GM23338 (cell line): ENCODE results near the gene CCDC122.

Experiments
- CREB1 ChIP-seq: fragments of 250-450 bp; sonication (Bioruptor Pico); IDR thresholded peaks from 2 replicates; pipeline ENCODE4 v1.5.0; 2020; ENCODE audit warnings: low read depth, mild to moderate bottlenecking, moderate library complexity
- CTCF ChIP-seq, 2 experiments: fragments of 200-600 bp in 1 of 2; sonication (generic) in 1 of 2; conservative IDR thresholded peaks; 2 replicates each; pipeline versions ENCODE4 v1.5.1 to v1.6.1; 2016 to 2017; ENCODE audit warnings: antibody characterized with exemption in 2 of 2, low read depth in 2 of 2, mild to moderate bottlenecking in 2 of 2, moderate library complexity in 1 of 2
- ETS1 ChIP-seq: IDR thresholded peaks from 2 replicates; pipeline ENCODE4 v1.6.1; 2016; ENCODE audit warnings: antibody characterized with exemption
- EZH2 ChIP-seq: fragments of 200-600 bp; sonication (generic); IDR thresholded peaks from one replicate; pipeline ENCODE4 v1.8.0; 2017; ENCODE audit warnings: antibody characterized with exemption, mild to moderate bottlenecking, low read depth; ENCODE audit not compliant: unreplicated experiment
- EZH2phosphoT487 ChIP-seq: fragments of 200-600 bp; sonication (generic); IDR thresholded peaks from one replicate; pipeline ENCODE4 v1.8.1; 2018; ENCODE audit warnings: antibody characterized with exemption; ENCODE audit not compliant: unreplicated experiment
- NANOG ChIP-seq: IDR thresholded peaks from 2 replicates; pipeline ENCODE4 v1.6.1; 2016; ENCODE audit warnings: antibody characterized with exemption, borderline replicate concordance
- POLR2AphosphoS5 ChIP-seq: IDR thresholded peaks from 2 replicates; pipeline ENCODE4 v1.6.1; 2016; ENCODE audit warnings: antibody characterized with exemption, low read depth
- REST ChIP-seq: IDR thresholded peaks from one replicate; pipeline ENCODE4 v1.6.1; 2018; ENCODE audit warnings: antibody characterized with exemption; ENCODE audit not compliant: unreplicated experiment
- STAT1 ChIP-seq: IDR thresholded peaks from one replicate; pipeline ENCODE4 v1.6.1; 2016; ENCODE audit warnings: antibody characterized with exemption; ENCODE audit not compliant: unreplicated experiment
- TF ChIP-seq, protein P1 (sequence below): fragments of 250-450 bp; sonication (Bioruptor Pico); IDR thresholded peaks from 2 replicates; pipeline ENCODE4 v1.5.0; 2020; ENCODE audit warnings: mild to moderate bottlenecking, moderate library complexity

- TF ChIP-seq CTCF (conservative IDR thresholded peaks at IDR 0.05; ENCODE audit: low read depth in 2 of 2) (no peak), EZH2 (no peak), POLR2AphosphoS5 (no peak), ETS1 (no peak), CREB1 (CRISPR knock-in tag) (no peak), STAT1 (no peak), EZH2phosphoT487 (no peak), NANOG (no peak), REST (no peak)
- TF ChIP-seq, protein P1, sequence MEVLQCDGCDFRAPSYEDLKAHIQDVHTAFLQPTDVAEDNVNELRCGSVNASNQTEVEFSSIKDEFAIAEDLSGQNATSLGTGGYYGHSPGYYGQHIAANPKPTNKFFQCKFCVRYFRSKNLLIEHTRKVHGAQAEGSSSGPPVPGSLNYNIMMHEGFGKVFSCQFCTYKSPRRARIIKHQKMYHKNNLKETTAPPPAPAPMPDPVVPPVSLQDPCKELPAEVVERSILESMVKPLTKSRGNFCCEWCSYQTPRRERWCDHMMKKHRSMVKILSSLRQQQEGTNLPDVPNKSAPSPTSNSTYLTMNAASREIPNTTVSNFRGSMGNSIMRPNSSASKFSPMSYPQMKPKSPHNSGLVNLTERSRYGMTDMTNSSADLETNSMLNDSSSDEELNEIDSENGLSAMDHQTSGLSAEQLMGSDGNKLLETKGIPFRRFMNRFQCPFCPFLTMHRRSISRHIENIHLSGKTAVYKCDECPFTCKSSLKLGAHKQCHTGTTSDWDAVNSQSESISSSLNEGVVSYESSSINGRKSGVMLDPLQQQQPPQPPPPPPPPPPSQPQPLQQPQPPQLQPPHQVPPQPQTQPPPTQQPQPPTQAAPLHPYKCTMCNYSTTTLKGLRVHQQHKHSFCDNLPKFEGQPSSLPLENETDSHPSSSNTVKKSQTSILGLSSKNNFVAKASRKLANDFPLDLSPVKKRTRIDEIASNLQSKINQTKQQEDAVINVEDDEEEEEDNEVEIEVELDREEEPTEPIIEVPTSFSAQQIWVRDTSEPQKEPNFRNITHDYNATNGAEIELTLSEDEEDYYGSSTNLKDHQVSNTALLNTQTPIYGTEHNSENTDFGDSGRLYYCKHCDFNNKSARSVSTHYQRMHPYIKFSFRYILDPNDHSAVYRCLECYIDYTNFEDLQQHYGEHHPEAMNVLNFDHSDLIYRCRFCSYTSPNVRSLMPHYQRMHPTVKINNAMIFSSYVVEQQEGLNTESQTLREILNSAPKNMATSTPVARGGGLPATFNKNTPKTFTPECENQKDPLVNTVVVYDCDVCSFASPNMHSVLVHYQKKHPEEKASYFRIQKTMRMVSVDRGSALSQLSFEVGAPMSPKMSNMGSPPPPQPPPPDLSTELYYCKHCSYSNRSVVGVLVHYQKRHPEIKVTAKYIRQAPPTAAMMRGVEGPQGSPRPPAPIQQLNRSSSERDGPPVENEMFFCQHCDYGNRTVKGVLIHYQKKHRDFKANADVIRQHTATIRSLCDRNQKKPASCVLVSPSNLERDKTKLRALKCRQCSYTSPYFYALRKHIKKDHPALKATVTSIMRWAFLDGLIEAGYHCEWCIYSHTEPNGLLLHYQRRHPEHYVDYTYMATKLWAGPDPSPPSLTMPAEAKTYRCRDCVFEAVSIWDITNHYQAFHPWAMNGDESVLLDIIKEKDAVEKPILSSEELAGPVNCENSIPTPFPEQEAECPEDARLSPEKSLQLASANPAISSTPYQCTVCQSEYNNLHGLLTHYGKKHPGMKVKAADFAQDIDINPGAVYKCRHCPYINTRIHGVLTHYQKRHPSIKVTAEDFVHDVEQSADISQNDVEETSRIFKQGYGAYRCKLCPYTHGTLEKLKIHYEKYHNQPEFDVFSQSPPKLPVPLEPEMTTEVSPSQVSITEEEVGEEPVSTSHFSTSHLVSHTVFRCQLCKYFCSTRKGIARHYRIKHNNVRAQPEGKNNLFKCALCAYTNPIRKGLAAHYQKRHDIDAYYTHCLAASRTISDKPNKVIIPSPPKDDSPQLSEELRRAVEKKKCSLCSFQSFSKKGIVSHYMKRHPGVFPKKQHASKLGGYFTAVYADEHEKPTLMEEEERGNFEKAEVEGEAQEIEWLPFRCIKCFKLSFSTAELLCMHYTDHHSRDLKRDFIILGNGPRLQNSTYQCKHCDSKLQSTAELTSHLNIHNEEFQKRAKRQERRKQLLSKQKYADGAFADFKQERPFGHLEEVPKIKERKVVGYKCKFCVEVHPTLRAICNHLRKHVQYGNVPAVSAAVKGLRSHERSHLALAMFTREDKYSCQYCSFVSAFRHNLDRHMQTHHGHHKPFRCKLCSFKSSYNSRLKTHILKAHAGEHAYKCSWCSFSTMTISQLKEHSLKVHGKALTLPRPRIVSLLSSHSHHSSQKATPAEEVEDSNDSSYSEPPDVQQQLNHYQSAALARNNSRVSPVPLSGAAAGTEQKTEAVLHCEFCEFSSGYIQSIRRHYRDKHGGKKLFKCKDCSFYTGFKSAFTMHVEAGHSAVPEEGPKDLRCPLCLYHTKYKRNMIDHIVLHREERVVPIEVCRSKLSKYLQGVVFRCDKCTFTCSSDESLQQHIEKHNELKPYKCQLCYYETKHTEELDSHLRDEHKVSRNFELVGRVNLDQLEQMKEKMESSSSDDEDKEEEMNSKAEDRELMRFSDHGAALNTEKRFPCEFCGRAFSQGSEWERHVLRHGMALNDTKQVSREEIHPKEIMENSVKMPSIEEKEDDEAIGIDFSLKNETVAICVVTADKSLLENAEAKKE (CRISPR knock-in tag): no peak
These were observed 1.4 kb upstream of the CCDC122 start for GRCh38 chr13:43880926-43881325.
